IMR-90 (cell line): ENCODE data around the gene CDH23. TPM values are rescaled to one million over a fixed set of nuclear protein-coding genes. Genes with fewer than 3 reads are reported as not detected.

ENCODE experiments used
- ATAC-seq: fragments of 200-7000 bp; cut with Tn5 transposase; 2 replicates; pipeline ENCODE4 v1.9.1; 2020; ENCODE audit warnings: low read depth, mild to moderate bottlenecking, moderate library complexity
- BruUV-seq: library from RNA; stranded (reverse); fragments of 400-500 nt; replicated peaks from 2 replicates; lab custom pipeline; 2021; lab: Mats Ljungman, UMichigan
- CTCF ChIA-PET: fragments of 300-600 bp; formaldehyde crosslinking; extraction: SDS; loops from one replicate; lab custom pipeline; 2021; ENCODE audit warnings: antibody characterized with exemption; lab: Yijun Ruan, JAX
- POLR2A ChIA-PET: fragments of 300-600 bp; sonication (Branson Sonifier 250); formaldehyde crosslinking; loops from one replicate; lab custom pipeline; 2022; ENCODE audit warnings: antibody characterized with exemption; ENCODE audit not compliant: unreplicated experiment; lab: Charles Lee
- DNase-seq: peaks from one replicate; pipeline ENCODE4 v3.0.0; 2013
- H2AFZ ChIP-seq: replicated peaks from 2 replicates; pipeline ENCODE3; 2013; ENCODE audit warnings: low read length, mild to moderate bottlenecking; ENCODE audit not compliant: poor library complexity
- H2AK5ac ChIP-seq: 2 replicates; pipeline ENCODE4 v1.6.1; 2013; ENCODE audit warnings: low read depth, low read length, inconsistent platforms
- H2AK9ac ChIP-seq: replicated peaks from 2 replicates; pipeline ENCODE3; 2013; ENCODE audit warnings: mild to moderate bottlenecking, low read depth, low read length, moderate library complexity; ENCODE audit not compliant: poor library complexity
- H2BK120ac ChIP-seq: 2 replicates; pipeline ENCODE4 v1.6.1; 2013; ENCODE audit warnings: low read depth, low read length, inconsistent platforms
- H2BK15ac ChIP-seq: 3 replicates; pipeline ENCODE4 v1.6.1; 2013; ENCODE audit warnings: low read depth, low read length, inconsistent platforms
- H2BK20ac ChIP-seq: 2 replicates; pipeline ENCODE4 v1.6.1; 2013; ENCODE audit warnings: low read depth, mild to moderate bottlenecking, inconsistent platforms, low read length, moderate library complexity
- H2BK5ac ChIP-seq: 2 replicates; pipeline ENCODE4 v1.6.1; 2013; ENCODE audit warnings: mild to moderate bottlenecking, low read depth, low read length, inconsistent platforms; ENCODE audit not compliant: poor library complexity, severe bottlenecking
- H3K14ac ChIP-seq: replicated peaks from 2 replicates; pipeline ENCODE4 v1.6.1; 2013; ENCODE audit warnings: low read depth, low read length, inconsistent platforms
- H3K18ac ChIP-seq: 2 replicates; pipeline ENCODE4 v1.6.1; 2013; ENCODE audit warnings: low read depth, low read length, control low read depth
- H3K23ac ChIP-seq: 2 replicates; pipeline ENCODE4 v1.6.1; 2013; ENCODE audit warnings: low read depth, low read length, inconsistent platforms
- H3K27ac ChIP-seq: 2 replicates; pipeline ENCODE4 v1.5.1; 2013; ENCODE audit warnings: mild to moderate bottlenecking, control low read depth, low read length; ENCODE audit not compliant: insufficient read depth
- H3K27me3 ChIP-seq: 2 replicates; pipeline ENCODE4 v1.6.1; 2013; ENCODE audit warnings: low read length; ENCODE audit not compliant: control insufficient read depth, insufficient read depth
- H3K36me3 ChIP-seq: 2 replicates; pipeline ENCODE4 v1.6.1; 2013; ENCODE audit warnings: low read length, mixed read lengths; ENCODE audit not compliant: control insufficient read depth, insufficient read depth
- H3K4ac ChIP-seq: 2 replicates; pipeline ENCODE4 v1.6.1; 2013; ENCODE audit warnings: low read depth, low read length, inconsistent platforms
- H3K4me1 ChIP-seq: 2 replicates; pipeline ENCODE4 v1.6.1; 2013; ENCODE audit warnings: low read length, mixed read lengths; ENCODE audit not compliant: control insufficient read depth, insufficient read depth
- H3K4me2 ChIP-seq: 2 replicates; pipeline ENCODE4 v1.6.1; 2013; ENCODE audit warnings: low read depth, mild to moderate bottlenecking, control low read depth, low read length, moderate library complexity
- H3K4me3 ChIP-seq: 2 replicates; pipeline ENCODE4 v1.5.1; 2013; ENCODE audit warnings: low read depth, mild to moderate bottlenecking, control low read depth, low read length, moderate library complexity; ENCODE audit not compliant: insufficient read depth
- H3K56ac ChIP-seq: 2 replicates; pipeline ENCODE4 v1.6.1; 2013; ENCODE audit warnings: low read length, inconsistent platforms; ENCODE audit not compliant: insufficient read depth; ENCODE audit errors: extremely low read depth
- H3K79me1 ChIP-seq, 2 experiments: 2 replicates each; pipeline ENCODE4 v1.6.1; 2013; ENCODE audit warnings: low read length in 2 of 2, inconsistent platforms in 1 of 2, low read depth in 1 of 2
- H3K9ac ChIP-seq: 2 replicates; pipeline ENCODE4 v1.6.1; 2013; ENCODE audit warnings: low read depth, low read length, control low read depth
- H3K9me1 ChIP-seq: 2 replicates; pipeline ENCODE4 v1.6.1; 2013; ENCODE audit warnings: low read length, inconsistent platforms; ENCODE audit not compliant: insufficient read depth
- H3K9me3 ChIP-seq: 2 replicates; pipeline ENCODE4 v1.6.1; 2013; ENCODE audit warnings: low read length; ENCODE audit not compliant: control insufficient read depth, insufficient read depth
- H4K20me1 ChIP-seq: 2 replicates; pipeline ENCODE4 v1.6.1; 2013; ENCODE audit warnings: low read length, inconsistent platforms; ENCODE audit not compliant: insufficient read depth
- H4K5ac ChIP-seq: 2 replicates; pipeline ENCODE4 v1.6.1; 2013; ENCODE audit warnings: mild to moderate bottlenecking, low read depth, low read length, control low read depth
- H4K8ac ChIP-seq, 2 experiments: 2 replicates each; pipeline ENCODE4 v1.6.1; 2013; ENCODE audit warnings: low read depth in 2 of 2, low read length in 2 of 2, control low read depth in 1 of 2, inconsistent platforms in 1 of 2
- H4K91ac ChIP-seq: 2 replicates; pipeline ENCODE4 v1.6.1; 2013; ENCODE audit warnings: low read depth, low read length, inconsistent platforms; ENCODE audit not compliant: insufficient read depth
- CEBPB ChIP-seq: IDR thresholded peaks from 2 replicates; pipeline ENCODE4 v1.6.1; 2012; ENCODE audit warnings: low read depth, low read length, improper control_type of control experiment
- RCOR1 ChIP-seq: IDR thresholded peaks from 2 replicates; pipeline ENCODE4 v1.6.1; 2012; ENCODE audit warnings: mild to moderate bottlenecking, low read length, improper control_type of control experiment; ENCODE audit not compliant: insufficient replicate concordance
- RFX5 ChIP-seq: IDR thresholded peaks from 2 replicates; pipeline ENCODE4 v1.8.0; 2012; ENCODE audit warnings: low read depth, mild to moderate bottlenecking, low read length, moderate library complexity
- SMC3 ChIP-seq: fragments of 150-350 bp; IDR thresholded peaks from 2 replicates; pipeline ENCODE4 v1.6.1; 2016; ENCODE audit warnings: low read depth, mild to moderate bottlenecking, antibody characterized with exemption, low read length, moderate library complexity
- WGBS, 2 experiments: methylation state at CpG; one replicate each; pipeline versions ENCODE4 v1.1.5 to v1.1.7; 2013; ENCODE audit warnings: missing lambda C conversion rate in 2 of 2; ENCODE audit not compliant: insufficient read length in 1 of 2; ENCODE audit errors: extremely low coverage in 2 of 2; 5-methylcytosine and 5-hydroxymethylcytosine counted together
- dilution Hi-C: fragments of 300-500 bp; cut with HindIII; formaldehyde crosslinking; loops from one replicate; pipeline ENCODE4 v1.14.3; 2018; ENCODE audit warnings: low sequenced_read_pairs; ENCODE audit not compliant: unreplicated experiment
- in situ Hi-C: fragments of 300-500 bp; cut with MboI; formaldehyde crosslinking; loops from 3 replicates; pipeline ENCODE4 v1.14.3; 2019; ENCODE audit warnings: low sequenced_read_pairs, inconsistent platforms, mixed read lengths
- intact Hi-C: fragments of 100-400 bp; cut with micrococcal nuclease; formaldehyde crosslinking; loops from 2 replicates; pipeline ENCODE4 v1.10.0; 2022
- polyA plus RNA-seq, 3 experiments: library from polyadenylated mRNA; depleted of rRNA; stranded (reverse); fragments of >200 nt; gene quantifications; 2 replicates each; pipeline ENCODE4 v1.2.3, GENCODE V29; 2012; ENCODE audit warnings: low replicate concordance in 1 of 3
- total RNA-seq: library from RNA; depleted of rRNA; stranded (reverse); fragments of >200 nt; gene quantifications from 2 replicates; pipeline ENCODE4 v1.2.3, GENCODE V29; 2012
- TF ChIP-seq, protein P1 (sequence below): fragments of 150-350 bp; IDR thresholded peaks from 2 replicates; pipeline ENCODE4 v1.6.1; 2016; ENCODE audit warnings: low read depth, mild to moderate bottlenecking, low read length, moderate library complexity, borderline replicate concordance

Gene CDH23
- total and polyA plus RNA-seq, 2 of the 4 experiments (the other 2 are of a cell fraction), result under 0.01 to 0.03 TPM

DNA sequence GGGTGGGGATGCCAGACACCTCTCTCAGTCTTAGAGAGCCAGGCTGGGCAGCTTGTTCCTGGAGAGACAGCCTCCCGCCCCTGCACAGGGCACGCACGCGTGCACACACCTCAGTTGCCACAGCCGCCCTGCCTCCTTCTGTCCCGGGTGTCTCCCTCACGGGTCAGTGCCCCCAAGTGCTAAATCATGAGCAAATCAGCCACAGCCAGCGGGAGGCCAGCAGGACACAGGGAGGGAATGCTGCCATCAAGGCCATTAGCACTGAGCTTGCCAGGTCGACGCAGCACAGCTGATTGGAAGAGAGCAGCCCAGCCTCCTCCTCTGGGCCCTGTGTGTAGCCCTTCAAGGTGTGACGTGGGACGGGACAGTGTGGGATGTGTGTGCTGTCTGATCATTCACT is 130.4 kb downstream of the CDH23 start:
- Histone ChIP-seq H3K23ac (no peak overlapping the region), H4K91ac (no peak overlapping the region), H3K27ac (no peak overlapping the region), H3K9me3 (no peaks in the 10 kb centered on the region), H3K4me3 (no peak overlapping the region), H4K5ac (no peak overlapping the region), H2AK9ac (no peak overlapping the region), H4K8ac (no peak overlapping the region), H3K9ac (no peak overlapping the region), H3K14ac (no peak overlapping the region), H3K27me3 (peaks cover 26% of the 10 kb centered on the region), H3K79me1 (no peaks in the 10 kb centered on the region), H3K36me3 (no peaks in the 10 kb centered on the region), H2BK5ac (no peak overlapping the region), H2BK20ac (no peak overlapping the region), H3K4me2 (no peak overlapping the region), H2AK5ac (no peak overlapping the region), H2BK120ac (no peak overlapping the region), H4K20me1 (no peaks in the 10 kb centered on the region), H2AFZ (peak overlapping the region; percentile 49), H3K9me1 (no peaks in the 10 kb centered on the region), H3K4me1 (no peaks in the 10 kb centered on the region), H2BK15ac (no peak overlapping the region), H3K4ac (no peak overlapping the region), H3K56ac (no peak overlapping the region), H3K18ac (no peak overlapping the region)
- CTCF ChIA-PET, result no interaction called here
- no TSS peak for BruUV-seq
- POLR2A ChIA-PET, result no interaction called here
- TF ChIP-seq, protein P1, sequence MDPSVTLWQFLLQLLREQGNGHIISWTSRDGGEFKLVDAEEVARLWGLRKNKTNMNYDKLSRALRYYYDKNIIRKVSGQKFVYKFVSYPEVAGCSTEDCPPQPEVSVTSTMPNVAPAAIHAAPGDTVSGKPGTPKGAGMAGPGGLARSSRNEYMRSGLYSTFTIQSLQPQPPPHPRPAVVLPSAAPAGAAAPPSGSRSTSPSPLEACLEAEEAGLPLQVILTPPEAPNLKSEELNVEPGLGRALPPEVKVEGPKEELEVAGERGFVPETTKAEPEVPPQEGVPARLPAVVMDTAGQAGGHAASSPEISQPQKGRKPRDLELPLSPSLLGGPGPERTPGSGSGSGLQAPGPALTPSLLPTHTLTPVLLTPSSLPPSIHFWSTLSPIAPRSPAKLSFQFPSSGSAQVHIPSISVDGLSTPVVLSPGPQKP, result no peak
- TF ChIP-seq CEBPB (no peak), RFX5 (no peak), SMC3 (no peak), RCOR1 (no peak)
- DNase-seq (no peak), ATAC-seq (no peak)
- WGBS, 2 experiments, result 27% methylated on average over 3 of the region's 12 CpGs; no CpG with 5 or more reads in 1 of the 2 experiments
- dilution Hi-C loops (no loop called here), intact Hi-C loops (no loop called here), in situ Hi-C loops (no loop called here)
